NT2/D1 (cell line): Measurements from ENCODE around the gene RBBP8NL.

Experiments used
- SUZ12 ChIP-seq: IDR thresholded peaks from 2 replicates; pipeline ENCODE4 v1.6.1; 2011; ENCODE audit not compliant: insufficient read length, insufficient read depth; ENCODE audit errors: extremely low read depth
- YY1 ChIP-seq: IDR thresholded peaks from 2 replicates; pipeline ENCODE4 v1.6.1; 2011; ENCODE audit not compliant: insufficient read length, insufficient read depth
- ZNF274 ChIP-seq: IDR thresholded peaks from 2 replicates; pipeline ENCODE4 v1.6.1; 2011; ENCODE audit warnings: mild to moderate bottlenecking, low read depth, low read length

- TF ChIP-seq ZNF274 (no peak), YY1 (no peak), SUZ12 (no peak)
These were observed 27.3 kb downstream of the RBBP8NL start for GRCh38 chr20:62400021-62400420.
